ENCODE measurements around the gene MFSD12.
"Not testable (repeated sequence)": the region's sequence is repeated elsewhere in the genome, so short reads cannot be mapped to it uniquely, and the experiment has no call there.

Gene MFSD12

DNA sequence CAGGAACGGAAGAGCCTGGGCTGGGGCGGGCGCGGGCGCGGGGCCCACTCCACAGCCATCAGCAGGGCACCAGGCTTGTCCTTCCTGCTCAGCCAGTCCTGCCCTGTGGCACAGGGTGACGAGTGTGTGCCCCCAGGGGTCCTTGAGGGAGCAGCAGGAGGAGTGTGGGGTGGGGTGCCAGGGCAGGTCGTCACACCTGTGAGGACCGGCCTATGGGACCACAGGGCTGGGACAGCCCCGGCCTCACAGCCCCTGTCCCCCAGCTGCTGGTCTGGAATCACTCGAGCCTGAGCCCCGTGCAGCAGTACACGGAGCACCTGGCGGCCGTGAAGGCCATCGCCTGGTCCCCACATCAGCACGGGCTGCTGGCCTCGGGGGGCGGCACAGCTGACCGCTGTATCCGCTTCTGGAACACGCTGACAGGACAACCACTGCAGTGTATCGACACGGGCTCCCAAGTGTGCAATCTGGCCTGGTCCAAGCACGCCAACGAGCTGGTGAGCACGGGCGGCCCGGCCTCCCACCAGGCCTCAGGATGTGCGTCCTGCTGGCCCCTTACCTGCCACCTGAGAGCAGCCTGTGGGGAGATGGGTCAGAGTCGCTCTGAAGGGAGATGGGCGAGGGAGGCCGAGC, 25.1 kb downstream of the MFSD12 start:
- TF ChIP-seq, protein P1, sequence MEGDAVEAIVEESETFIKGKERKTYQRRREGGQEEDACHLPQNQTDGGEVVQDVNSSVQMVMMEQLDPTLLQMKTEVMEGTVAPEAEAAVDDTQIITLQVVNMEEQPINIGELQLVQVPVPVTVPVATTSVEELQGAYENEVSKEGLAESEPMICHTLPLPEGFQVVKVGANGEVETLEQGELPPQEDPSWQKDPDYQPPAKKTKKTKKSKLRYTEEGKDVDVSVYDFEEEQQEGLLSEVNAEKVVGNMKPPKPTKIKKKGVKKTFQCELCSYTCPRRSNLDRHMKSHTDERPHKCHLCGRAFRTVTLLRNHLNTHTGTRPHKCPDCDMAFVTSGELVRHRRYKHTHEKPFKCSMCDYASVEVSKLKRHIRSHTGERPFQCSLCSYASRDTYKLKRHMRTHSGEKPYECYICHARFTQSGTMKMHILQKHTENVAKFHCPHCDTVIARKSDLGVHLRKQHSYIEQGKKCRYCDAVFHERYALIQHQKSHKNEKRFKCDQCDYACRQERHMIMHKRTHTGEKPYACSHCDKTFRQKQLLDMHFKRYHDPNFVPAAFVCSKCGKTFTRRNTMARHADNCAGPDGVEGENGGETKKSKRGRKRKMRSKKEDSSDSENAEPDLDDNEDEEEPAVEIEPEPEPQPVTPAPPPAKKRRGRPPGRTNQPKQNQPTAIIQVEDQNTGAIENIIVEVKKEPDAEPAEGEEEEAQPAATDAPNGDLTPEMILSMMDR (IDR thresholded peaks at IDR 0.05; ENCODE audit: control insufficient read depth, extremely low read depth, insufficient read depth) = no peak
- H3K4me3 ChIP-seq (ENCODE audit: low read depth, low read length) = no peak overlapping the region
- no peak for DNase-seq (ENCODE audit: low read depth)

DNA sequence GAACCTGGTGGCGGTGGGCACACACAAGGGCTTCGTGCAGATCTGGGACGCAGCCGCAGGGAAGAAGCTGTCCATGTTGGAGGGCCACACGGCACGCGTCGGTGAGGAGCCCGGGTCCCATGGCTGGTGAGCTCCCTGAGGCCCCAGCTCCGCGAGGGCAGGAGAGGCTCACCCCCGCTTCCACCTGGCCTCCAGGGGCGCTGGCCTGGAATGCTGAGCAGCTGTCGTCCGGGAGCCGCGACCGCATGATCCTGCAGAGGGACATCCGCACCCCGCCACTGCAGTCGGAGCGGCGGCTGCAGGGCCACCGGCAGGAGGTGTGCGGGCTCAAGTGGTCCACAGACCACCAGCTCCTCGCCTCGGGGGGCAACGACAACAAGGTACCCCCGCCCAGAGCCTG, 25.7 kb downstream of the MFSD12 start:
- DNase-seq (ENCODE audit: low read depth) = no peak
- H3K4me3 ChIP-seq (ENCODE audit: low read depth, low read length) = no peak overlapping the region
- TF ChIP-seq, protein P1 (IDR thresholded peaks at IDR 0.05; ENCODE audit: control insufficient read depth, extremely low read depth, insufficient read depth) = no peak

DNA sequence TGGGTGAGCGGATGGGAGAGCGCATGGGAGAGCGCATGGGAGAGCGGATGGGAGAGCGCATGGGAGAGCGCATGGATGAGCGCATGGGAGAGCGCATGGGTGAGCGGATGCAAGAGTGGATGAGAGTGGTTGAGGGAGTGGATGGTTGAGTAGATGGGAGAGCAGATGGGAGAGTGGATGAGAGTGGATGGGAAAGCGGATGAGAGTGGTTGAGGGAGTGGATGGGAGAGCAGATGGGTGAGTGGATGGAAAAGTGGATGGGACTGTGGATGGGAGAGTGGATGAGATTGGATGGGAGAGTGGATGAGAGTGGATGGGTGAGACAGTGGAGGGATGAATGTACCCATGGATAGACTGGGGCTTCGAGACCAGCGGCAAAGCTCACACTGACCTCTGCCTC, 27.0 kb downstream of the MFSD12 start:
- TF ChIP-seq, protein P1 (IDR thresholded peaks at IDR 0.05; ENCODE audit: control insufficient read depth, extremely low read depth, insufficient read depth) = no peak
- no peak overlapping the region for H3K4me3 ChIP-seq (ENCODE audit: low read depth, low read length)
- no peak for DNase-seq (ENCODE audit: low read depth)

DNA sequence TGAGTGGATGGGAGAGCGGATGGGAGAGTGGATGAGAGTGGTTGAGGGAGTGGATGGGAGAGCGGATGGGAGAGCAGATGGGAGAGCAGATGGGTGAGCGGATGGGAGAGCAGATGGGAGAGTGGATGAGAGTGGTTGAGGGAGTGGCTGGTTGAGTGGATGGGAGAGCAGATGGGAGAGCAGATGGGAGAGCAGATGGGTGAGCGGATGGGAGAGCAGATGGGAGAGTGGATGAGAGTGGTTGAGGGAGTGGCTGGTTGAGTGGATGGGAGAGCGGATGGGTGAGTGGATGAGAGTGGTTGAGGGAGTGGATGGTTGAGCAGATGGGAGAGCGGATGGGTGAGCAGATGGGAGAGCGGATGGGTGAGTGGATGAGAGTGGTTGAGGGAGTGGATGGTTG, 28.1 kb downstream of the MFSD12 start:
- H3K4me3 ChIP-seq (ENCODE audit: low read depth, low read length); DNase-seq (ENCODE audit: low read depth): not testable (repeated sequence)

DNA sequence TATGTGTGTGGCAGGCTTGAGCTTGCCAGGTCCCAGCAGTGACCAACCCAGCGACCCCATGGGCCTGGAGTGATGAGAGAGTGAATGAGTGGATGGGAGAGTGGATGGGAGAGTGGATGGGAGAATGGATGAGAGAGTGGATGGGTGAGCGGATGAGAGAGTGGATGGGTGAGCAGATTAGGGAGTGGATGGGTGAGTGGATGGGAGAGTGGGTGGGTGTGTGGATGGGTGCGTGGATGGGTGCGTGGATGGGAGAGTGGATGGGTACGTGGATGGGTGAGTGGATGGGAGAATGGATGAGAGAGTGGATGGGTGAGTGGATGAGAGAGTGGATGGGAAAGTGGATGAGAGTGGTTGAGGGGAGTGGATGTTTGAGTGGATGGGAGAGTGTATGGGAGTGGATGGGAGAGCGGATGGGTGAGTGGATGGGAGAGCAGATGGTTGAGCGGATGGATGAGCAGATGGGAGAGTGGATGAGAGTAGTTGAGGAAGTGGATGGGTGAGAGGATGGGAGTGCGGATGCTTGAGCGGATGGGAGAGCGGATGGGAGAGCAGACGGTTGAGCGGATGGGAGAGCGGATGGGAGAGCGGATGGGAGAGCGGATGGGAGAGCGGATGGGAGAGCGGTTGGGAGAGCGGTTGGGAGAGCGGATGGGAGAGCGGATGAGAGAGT, 28.7 kb downstream of the MFSD12 start:
- no peak for DNase-seq (ENCODE audit: low read depth)
- TF ChIP-seq, protein P1 (IDR thresholded peaks at IDR 0.05; ENCODE audit: control insufficient read depth, extremely low read depth, insufficient read depth) = no peak
- no peak overlapping the region for H3K4me3 ChIP-seq (ENCODE audit: low read depth, low read length)

DNA sequence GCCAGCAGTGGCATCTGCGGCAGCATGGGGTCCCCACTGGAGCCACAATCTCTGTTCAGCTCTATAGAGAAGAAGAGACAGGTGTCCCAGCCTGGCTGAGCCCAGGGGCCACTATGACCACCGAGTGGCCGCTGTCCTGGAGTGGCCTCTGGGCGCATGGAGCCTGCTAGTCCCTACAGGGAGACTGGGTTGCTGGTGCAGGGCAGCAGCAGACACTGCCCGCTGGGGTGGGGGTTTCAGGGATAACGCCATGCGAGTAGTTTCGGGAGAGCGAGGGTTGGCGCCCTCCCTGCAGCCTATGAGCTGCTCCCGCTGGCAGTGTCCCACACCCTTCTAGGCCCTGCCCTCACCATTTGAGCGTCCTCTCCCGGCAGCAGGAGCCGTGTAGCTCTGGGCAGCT, 29.3 kb downstream of the MFSD12 start:
- TF ChIP-seq, protein P1 (IDR thresholded peaks at IDR 0.05; ENCODE audit: control insufficient read depth, extremely low read depth, insufficient read depth) = no peak
- no peak overlapping the region for H3K4me3 ChIP-seq (ENCODE audit: low read depth, low read length)
- no peak for DNase-seq (ENCODE audit: low read depth)

DNA sequence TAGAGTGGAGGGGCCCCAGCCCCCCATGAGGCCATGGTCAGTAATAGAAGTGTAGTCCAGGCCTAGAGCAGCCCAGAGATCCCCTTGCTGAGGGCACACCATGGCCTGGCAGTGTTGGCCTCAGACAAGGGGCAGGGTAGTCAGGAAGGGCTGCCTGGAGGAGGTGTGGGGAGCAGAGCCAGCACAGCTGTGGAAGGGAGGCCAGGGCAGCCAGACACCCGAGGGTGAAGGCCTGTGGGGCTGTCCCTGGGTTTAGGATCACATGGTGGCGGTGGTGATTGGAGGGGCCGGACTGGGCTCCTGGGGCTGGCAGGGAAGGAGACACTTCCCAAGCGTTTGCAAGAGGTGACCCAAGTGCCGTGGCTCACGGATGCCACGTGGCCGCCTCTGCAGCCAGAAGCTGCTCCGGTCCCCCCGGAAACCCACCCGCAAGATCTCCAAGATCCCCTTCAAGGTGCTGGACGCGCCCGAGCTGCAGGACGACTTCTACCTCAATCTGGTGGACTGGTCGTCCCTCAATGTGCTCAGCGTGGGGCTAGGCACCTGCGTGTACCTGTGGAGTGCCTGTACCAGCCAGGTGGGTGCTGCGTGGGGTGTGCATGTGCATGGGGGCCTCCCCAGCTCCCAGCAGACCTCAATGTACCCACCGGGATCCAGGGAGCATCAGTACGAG, 30.0 kb downstream of the MFSD12 start:
- TF ChIP-seq, protein P1 (IDR thresholded peaks at IDR 0.05; ENCODE audit: control insufficient read depth, extremely low read depth, insufficient read depth) = no peak
- DNase-seq (ENCODE audit: low read depth) = no peak
- H3K4me3 ChIP-seq (ENCODE audit: low read depth, low read length) = no peak overlapping the region

All from LNCaP clone FGC (cell line).